Measurements from ENCODE around the gene ARF1. TPM values are rescaled to one million over a fixed set of nuclear protein-coding genes. Genes with fewer than 3 reads are reported as not detected.

The ARF1 gene
- total RNA-seq: 100 to 1,000 TPM; 267 to 286 TPM

GRCh38 chr1:228082214-228082917, at the start of gene ARF1:
ARF1 (plus strand) TSS chr1:228082708; CDS start chr1:228097115, 14,407 bp downstream.

GRCh38 chr1:228102791-228103620, 20.5 kb downstream of the ARF1 start, which contains the start of gene C1orf35:
C1orf35 (minus strand) TSS chr1:228103325; CDS start chr1:228103227, 98 bp downstream.

DNA sequence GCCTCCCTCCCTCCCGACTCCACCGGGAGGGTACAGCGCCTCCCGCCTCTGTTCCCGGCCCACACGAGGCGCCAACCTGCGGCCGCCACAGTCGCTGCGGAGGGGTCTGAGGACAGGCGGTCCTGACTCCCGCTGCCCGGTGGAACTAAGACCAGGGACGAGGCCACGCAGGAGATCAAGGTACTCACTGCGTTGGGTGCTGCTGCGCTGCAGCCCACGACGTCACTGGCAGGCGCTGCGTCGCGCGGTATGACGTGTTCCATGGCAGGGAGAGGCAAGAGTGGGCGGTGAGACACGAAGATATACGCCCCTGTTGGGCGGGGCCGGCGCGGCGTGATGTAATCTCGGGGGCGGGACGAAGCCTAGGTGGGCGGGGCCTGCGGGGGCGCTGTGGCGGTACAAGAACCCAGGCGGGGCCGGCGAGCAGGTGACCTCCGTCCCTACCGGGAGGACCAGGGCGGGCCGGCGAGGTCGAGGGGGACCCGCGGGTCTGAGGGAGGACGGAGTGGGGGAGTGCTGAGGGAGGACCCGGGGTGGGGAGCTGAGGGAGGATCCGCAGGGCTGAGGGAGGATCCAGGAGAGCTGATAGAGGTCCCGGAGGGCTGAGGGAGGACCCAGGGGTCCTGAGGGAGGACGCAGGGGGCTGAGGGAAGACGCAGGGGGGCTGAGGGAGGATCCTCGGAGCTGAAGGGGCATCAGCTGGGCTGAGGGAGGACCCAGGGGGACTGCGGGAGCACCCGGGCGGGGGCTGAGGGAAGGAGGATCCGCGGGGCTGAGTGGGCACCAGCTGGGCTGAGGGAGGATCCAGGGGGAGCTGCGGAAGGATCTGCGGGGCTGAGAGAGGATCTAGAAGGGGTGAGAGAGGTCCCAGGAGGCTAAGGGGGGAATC, 26.8 kb downstream of the ARF1 start, which contains the start of gene MRPL55:
Gene MRPL55 (minus strand): TSS at position 227 of the 889 bp plus-strand sequence. CDS start 1,039 bp downstream, outside the sequence.

GRCh38 chr1:228139931-228140723, 57.6 kb downstream of the ARF1 start, which contains the start of gene GUK1:
GUK1 (plus strand) TSS chr1:228140279; CDS start chr1:228140303, 24 bp downstream.

Small RNAs within 50 kb of the gene (microRNA-seq; reads per million reads assigned to microRNA genes)
- 1.0 reads per million for gene MIR3620 (ENCODE audit: borderline microRNAs expressed, borderline replicate concordance)

Other genes starting within 250 kb of the ARF1 start
- gene WNT9A, start 134.8 kb upstream of the ARF1 start, total RNA-seq: under 1 TPM; 0.12 to 0.33 TPM
- gene WNT3A, start 75.7 kb upstream of the ARF1 start, total RNA-seq: not detected
- 10 to 100 TPM; 17.9 to 18.3 TPM for gene C1orf35, start 20.6 kb downstream of the ARF1 start, total RNA-seq
- 10 to 100 TPM; 37.3 to 37.9 TPM for gene MRPL55, start 26.6 kb downstream of the ARF1 start, total RNA-seq
- gene GUK1, start 57.6 kb downstream of the ARF1 start, total RNA-seq: 100 to 1,000 TPM; 246 to 264 TPM
- under 1 TPM; 0.63 to 0.72 TPM for gene GJC2, start 67.2 kb downstream of the ARF1 start, total RNA-seq
- gene IBA57, start 83.1 kb downstream of the ARF1 start, total RNA-seq: 1 to 10 TPM; 8.6 to 8.7 TPM
- 10 to 100 TPM; 31.6 to 33.5 TPM for gene OBSCN, start 125.3 kb downstream of the ARF1 start, total RNA-seq